ENCODE results near the gene IL22RA2. TPM values are rescaled to one million over a fixed set of nuclear protein-coding genes. Genes with fewer than 3 reads are reported as not detected.

Gene IL22RA2
- total and polyA plus RNA-seq, 2 of the 13 experiments (the other 11 are each of a cell fraction or from before 2014, with no cell fraction given): not detected

DNA sequence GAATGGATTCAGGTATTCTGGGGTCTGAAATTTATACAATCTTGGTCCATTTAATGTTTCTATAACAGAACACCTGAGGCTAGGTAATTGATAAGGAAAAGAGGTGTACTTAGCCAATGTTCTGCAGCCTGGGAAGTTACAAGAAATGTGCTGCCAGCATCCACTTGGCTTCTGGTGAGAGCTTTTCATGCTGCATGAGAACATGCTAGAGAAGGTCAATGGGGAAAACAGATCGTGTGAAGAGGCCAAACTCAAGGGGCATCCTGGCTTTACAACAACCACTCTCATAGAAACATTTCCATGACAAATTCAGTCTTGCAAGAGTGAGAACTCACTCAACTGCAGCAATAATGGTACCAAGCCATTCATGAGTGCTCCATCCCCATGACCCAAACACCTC lies 16.8 kb downstream of the IL22RA2 start (continued):
- TF ChIP-seq HMGXB4 (CRISPR knock-in tag; IDR thresholded peaks at IDR 0.05; ENCODE audit: borderline replicate concordance in 1 of 2, low read depth in 1 of 2) (no peak), ZNF331 (CRISPR knock-in tag; IDR thresholded peaks at IDR 0.05) (no peak), RARA (CRISPR knock-in tag; IDR thresholded peaks at IDR 0.05) (no peak), BHLHE40 (IDR thresholded peaks at IDR 0.05; ENCODE audit: low read length) (no peak)

GRCh38 chr6:137155830-137156229 lies 17.6 kb downstream of the IL22RA2 start:
- Histone ChIP-seq H2AFZ (ENCODE audit: low read length) (no peak overlapping the region), H3K4me1 (ENCODE audit: insufficient read depth, low read length) (no peaks in the 10 kb centered on the region), H3K27ac (ENCODE audit: extremely low read length, insufficient read depth, low read length) (no peak overlapping the region), H3K27me3 (ENCODE audit: control insufficient read depth in 1 of 2, insufficient read depth in 2 of 2, low read length in 2 of 2) (peaks cover 0 to 6% of the 10 kb centered on the region in 2 experiments; a peak in 2 of 5 replicates), H4K20me1 (ENCODE audit: insufficient read depth, low read length) (no peaks in the 10 kb centered on the region), H3K79me2 (ENCODE audit: insufficient read depth, low read length) (no peaks in the 10 kb centered on the region), H3K4me2 (ENCODE audit: low read depth, low read length) (no peak overlapping the region), H3K9me3 (ENCODE audit: low read length) (no peaks in the 10 kb centered on the region), H3K4me3 (replicated peaks in 1 of 3; ENCODE audit: insufficient read depth in 1 of 3, low read depth in 2 of 3, low read length in 3 of 3) (no peak overlapping the region), H3K36me3 (replicated peaks in 1 of 2; ENCODE audit: control insufficient read depth in 1 of 2, insufficient read depth in 2 of 2, low read length in 2 of 2) (no peaks in the 10 kb centered on the region), H3K9ac (ENCODE audit: insufficient read depth, low read depth, low read length) (no peak overlapping the region)
- no peak for DNase-seq (ENCODE audit: low spot score)
- no peak for ATAC-seq
- CTCF ChIA-PET (ENCODE audit: low intra/inter-chr PET ratio, low total read pairs): no interaction called here
- intact Hi-C loops (cut with micrococcal nuclease; ENCODE audit: unreplicated experiment) (no loop called here), in situ Hi-C loops (cut with HindIII; ENCODE audit: extremely low pct_ligation_motif_present, low pct_unique_long_range_greater_than_20kb) (no loop called here)
- WGBS (ENCODE audit: low lambda C conversion rate): 27% methylated on average over 2 of the region's 2 CpGs
- FAIRE-seq: no peak
- no peak for TF ChIP-seq ZFP41 (CRISPR knock-in tag; IDR thresholded peaks at IDR 0.05; ENCODE audit: borderline replicate concordance)
- no TSS peak for BruUV-seq (replicated peaks)
- POLR2A ChIA-PET: no interaction called here

DNA sequence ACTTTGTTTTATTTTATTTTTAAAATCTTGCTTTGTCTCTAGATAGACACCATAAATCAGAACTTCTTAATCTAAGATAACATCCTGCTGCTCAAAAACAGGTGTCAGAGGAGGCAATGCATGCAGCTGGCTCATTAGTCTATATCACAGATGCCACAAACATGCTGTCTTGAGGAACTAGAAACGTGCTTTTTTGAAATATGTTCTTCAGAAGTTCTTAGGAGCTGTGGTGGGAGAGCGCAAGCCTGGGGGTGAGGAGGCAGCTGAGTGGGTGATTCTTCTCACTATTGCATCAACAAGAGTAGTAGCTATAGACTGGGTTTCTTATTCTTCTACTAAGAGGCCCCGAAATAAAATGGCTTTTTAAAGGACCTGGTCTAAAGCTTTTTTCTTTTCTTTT lies 23.4 kb downstream of the IL22RA2 start:
- Histone ChIP-seq H3K36me3 (replicated peaks in 1 of 2; ENCODE audit: control insufficient read depth in 1 of 2, insufficient read depth in 2 of 2, low read length in 2 of 2) (no peaks in the 10 kb centered on the region), H3K9ac (ENCODE audit: insufficient read depth, low read depth, low read length) (no peak overlapping the region), H3K27me3 (ENCODE audit: control insufficient read depth in 1 of 2, insufficient read depth in 2 of 2, low read length in 2 of 2) (peaks cover 0 to 5% of the 10 kb centered on the region in 2 experiments; a peak in 1 of 5 replicates), H4K20me1 (ENCODE audit: insufficient read depth, low read length) (no peaks in the 10 kb centered on the region), H3K79me2 (ENCODE audit: insufficient read depth, low read length) (no peaks in the 10 kb centered on the region), H3K9me3 (ENCODE audit: low read length) (no peaks in the 10 kb centered on the region), H3K27ac (ENCODE audit: extremely low read length, insufficient read depth, low read length) (no peak overlapping the region), H2AFZ (ENCODE audit: low read length) (no peak overlapping the region), H3K4me3 (replicated peaks in 1 of 3; ENCODE audit: insufficient read depth in 1 of 3, low read depth in 2 of 3, low read length in 3 of 3) (no peak overlapping the region), H3K4me1 (ENCODE audit: insufficient read depth, low read length) (no peaks in the 10 kb centered on the region), H3K4me2 (ENCODE audit: low read depth, low read length) (no peak overlapping the region)
- no peak for DNase-seq (ENCODE audit: low spot score)
- ChIA-PET CTCF (ENCODE audit: low intra/inter-chr PET ratio, low total read pairs) (no interaction called here), POLR2A (no interaction called here)
- in situ Hi-C loops (cut with HindIII; ENCODE audit: extremely low pct_ligation_motif_present, low pct_unique_long_range_greater_than_20kb): no loop called here
- TF ChIP-seq HHEX (CRISPR knock-in tag; IDR thresholded peaks at IDR 0.05) (no peak), JUND (CRISPR knock-in tag; IDR thresholded peaks at IDR 0.05) (no peak), ZNF816 (CRISPR knock-in tag; IDR thresholded peaks at IDR 0.05; ENCODE audit: borderline replicate concordance) (no peak), MZF1 (CRISPR knock-in tag; IDR thresholded peaks at IDR 0.05; ENCODE audit: borderline replicate concordance) (no peak)
- TF ChIP-seq, protein P1, sequence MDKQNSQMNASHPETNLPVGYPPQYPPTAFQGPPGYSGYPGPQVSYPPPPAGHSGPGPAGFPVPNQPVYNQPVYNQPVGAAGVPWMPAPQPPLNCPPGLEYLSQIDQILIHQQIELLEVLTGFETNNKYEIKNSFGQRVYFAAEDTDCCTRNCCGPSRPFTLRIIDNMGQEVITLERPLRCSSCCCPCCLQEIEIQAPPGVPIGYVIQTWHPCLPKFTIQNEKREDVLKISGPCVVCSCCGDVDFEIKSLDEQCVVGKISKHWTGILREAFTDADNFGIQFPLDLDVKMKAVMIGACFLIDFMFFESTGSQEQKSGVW (CRISPR knock-in tag; IDR thresholded peaks at IDR 0.05; ENCODE audit: borderline replicate concordance): no peak
- 38% methylated on average over 3 of the region's 3 CpGs for WGBS (ENCODE audit: low lambda C conversion rate)
- no peak for ATAC-seq
- FAIRE-seq: no peak
- BruUV-seq (replicated peaks): no TSS peak
- intact Hi-C loops (cut with micrococcal nuclease; ENCODE audit: unreplicated experiment): no loop called here

All from HepG2 (cell line).